NCI-H226 (cell line): ENCODE data around the gene P2RX5.
"Not testable (repeated sequence)": the region's sequence is repeated elsewhere in the genome, so short reads cannot be mapped to it uniquely, and the experiment has no call there.

Experiments
- DNase-seq: peaks from one replicate; pipeline ENCODE4 v3.0.0-alpha.2; 2015

The P2RX5 gene, protein sequence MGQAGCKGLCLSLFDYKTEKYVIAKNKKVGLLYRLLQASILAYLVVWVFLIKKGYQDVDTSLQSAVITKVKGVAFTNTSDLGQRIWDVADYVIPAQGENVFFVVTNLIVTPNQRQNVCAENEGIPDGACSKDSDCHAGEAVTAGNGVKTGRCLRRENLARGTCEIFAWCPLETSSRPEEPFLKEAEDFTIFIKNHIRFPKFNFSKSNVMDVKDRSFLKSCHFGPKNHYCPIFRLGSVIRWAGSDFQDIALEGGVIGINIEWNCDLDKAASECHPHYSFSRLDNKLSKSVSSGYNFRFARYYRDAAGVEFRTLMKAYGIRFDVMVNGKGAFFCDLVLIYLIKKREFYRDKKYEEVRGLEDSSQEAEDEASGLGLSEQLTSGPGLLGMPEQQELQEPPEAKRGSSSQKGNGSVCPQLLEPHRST

DNA sequence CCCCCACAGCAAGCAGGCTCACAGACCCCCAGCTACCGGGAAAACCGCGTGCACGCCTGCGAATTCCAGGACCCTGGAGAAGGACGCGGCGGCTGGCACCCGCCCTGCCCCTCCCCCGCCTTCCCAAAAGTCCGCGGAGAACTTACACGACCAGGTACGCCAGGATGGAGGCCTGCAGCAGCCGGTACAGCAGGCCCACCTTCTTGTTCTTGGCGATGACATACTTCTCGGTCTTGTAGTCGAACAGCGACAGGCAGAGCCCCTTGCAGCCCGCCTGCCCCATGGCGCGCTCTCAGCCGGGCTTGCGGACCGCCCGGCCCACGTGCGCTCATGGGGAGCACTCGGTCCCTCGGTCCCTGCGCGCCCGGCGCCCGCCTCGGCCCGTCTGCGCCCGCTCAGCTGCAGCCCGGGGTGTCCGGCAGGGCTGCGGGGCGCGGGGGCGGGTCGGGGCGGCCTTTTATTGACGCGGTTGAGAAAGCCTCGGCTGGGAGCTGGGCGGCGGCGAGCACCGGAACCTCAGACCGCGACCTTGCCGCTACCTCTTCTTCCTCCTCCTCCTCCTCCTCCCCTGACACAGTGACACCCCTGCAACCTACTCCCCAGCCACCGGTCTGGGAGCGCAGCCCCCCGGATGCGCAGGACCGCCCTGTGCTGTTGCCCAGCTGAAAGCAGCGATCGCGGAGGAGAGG lies at the start of gene P2RX5:
Gene P2RX5 (minus strand): TSS at position 433 of the 689 bp plus-strand sequence. CDS start 150 bp downstream, at position 283.
- no peak for DNase-seq

DNA sequence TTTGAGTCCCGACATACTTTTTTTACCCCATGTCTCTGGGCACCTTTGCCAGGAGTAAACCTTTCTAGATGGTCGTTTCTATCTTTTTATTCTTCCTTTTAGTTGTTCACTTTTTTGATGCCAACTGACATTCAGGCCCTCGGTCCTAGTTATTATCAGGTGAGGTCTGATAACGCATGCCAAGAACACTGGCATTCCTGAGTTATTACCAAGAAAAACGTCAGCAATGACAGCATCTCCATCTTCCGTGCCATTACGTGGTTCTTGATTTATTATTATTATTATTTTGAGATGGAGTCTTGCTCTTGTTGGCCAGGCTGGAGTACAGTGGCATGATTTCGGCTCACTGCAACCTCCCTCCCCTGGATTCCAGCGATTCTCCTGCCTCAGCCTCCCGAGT lies 49.1 kb upstream of the P2RX5 start:
- peak; percentile 56 for DNase-seq

DNA sequence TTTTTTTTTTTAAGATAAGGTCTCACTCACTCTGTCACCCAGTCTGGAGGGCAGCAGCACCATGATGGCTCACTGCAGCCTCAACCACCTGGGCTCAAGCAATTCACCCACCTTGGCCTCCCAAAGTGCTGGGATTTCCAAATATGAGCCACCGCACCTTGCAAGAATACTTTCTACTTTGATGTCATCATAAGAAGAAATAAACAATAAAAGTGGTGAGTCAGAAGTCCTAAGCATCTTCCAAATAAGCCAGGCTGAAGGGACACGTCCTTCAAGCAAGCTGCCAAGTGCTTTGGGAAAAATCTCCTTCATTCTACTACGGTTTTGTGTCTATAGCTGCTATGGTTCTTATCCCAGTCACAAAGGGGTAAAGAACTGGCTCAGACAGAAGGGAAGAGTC lies 48.1 kb upstream of the P2RX5 start:
- no peak for DNase-seq

DNA sequence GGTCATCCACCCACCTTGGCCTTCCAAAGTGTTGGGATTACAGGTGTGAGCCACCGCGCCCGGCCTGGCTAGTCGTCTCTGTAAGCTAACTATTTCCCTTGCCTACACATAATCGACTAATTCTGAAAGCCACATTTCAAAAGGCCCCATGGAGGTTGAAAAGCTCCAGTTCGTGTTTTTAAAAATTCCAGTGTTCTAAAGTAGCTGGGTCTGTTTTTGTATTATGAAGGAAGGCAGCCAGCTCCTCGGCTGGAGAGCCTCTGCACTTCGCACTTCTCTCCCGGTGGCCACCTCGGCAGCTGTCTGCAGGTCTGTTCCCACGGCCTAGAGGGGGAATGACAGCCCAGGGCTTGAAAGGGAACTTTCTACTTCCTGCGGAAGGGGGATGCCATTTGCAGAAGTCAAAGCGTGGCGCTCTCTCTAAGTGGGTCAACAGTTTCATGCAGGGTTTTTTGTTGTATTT lies 44.7 kb upstream of the P2RX5 start:
- no peak for DNase-seq

DNA sequence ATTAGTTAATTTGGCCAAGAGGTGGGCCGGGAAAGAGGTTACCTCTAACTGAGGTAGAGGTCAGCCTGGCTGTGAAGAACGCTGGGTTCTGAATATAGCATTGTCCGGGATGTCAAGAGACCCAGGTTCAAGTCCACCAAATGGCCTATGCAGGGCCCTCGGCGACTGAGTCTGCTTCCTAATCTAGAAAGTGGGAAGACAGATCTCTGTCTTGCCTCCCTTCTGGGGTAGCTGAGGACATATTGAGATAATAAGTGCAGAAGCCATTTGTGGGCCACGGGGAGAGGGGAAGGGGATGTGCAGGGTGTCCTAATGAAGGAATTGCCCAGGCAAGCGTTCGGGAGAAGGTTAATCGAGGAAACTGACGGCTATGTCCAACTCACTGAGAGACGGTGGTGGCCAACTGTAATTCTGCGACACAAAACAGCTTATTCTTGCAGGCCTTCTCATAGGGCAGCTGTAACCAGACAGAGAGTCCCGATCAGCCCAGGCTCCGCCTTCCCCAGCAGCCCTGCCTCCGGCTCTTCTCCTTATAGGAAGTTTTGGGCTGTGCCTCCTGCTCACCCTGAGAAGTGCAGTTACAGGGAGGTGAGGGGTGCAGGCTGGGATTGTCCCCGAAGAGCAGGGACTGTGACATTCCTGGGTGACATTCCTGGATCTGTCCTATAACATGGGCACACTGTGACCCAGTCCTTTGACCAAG lies 43.6 kb upstream of the P2RX5 start:
- DNase-seq = no peak

DNA sequence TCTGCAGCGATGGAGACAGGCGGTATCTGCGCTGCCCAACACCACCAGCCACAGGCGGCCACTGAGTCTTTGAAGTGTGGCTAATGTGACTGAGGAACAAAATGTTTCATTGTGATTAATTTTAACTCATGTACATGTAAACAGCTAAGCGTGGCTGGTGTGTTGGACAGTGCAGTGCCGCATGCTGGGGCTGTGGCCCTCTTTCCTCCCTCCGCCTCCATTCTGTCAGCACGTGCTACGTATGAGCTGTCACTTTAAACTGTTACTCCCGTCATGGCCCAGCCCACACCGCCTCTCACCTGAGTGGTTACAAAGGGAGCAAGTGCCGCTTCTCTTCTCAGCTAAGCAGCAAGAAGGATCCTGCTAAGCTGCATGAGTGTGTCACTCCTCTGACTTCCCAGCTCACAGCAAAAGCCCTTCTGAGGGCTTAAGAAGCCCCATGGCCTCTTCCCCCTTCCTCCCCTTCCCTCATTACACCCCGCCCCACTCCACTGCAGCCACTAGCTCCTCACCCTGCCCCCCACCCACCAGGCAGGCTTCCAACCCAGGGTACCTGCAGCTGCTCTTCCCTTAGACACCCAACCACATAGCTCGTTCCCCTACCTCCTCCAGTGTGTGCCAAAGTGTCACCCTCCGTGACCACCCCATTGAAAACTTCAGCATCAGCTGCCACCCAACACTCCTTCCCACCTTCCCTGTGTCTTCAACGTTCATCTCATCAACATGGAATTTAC lies 42.8 kb upstream of the P2RX5 start:
- no peak for DNase-seq

DNA sequence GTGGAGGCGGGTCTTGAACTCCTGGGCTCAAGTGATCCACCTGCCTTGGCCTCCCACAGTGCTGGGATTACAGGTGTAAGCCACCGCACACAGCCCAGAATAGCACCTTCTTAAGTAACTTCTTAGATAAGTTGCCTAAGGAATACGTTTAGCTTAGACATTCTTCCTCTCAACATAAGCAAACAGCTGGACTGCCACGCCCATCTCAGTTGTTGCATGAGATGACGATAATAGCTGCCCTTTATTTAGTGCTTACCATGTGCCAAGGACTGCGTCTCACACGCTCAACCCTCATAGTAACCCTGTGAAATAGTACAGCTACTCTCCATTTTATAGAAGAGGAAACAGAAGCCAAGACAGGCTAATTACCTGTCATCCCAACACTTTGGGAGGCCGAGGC lies 39.6 kb upstream of the P2RX5 start:
- DNase-seq = no peak

DNA sequence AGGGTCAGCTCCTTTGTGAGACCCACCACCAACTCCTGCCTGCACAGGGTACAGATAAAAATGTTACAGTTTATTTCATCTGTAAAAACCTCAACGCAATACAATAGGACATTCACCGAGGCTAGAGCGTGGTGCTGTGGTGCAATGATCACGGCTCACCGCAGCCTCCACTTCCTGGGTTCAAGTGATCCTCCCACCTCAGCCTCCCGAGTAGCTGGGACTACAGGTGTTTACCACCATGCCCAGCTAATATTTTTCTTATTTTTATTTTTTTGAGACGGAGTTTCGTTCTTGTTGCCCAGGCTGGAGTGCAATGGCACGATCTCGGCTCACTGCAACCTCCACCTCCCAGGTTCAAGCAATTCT lies 38.9 kb upstream of the P2RX5 start:
- DNase-seq = not testable (repeated sequence)

DNA sequence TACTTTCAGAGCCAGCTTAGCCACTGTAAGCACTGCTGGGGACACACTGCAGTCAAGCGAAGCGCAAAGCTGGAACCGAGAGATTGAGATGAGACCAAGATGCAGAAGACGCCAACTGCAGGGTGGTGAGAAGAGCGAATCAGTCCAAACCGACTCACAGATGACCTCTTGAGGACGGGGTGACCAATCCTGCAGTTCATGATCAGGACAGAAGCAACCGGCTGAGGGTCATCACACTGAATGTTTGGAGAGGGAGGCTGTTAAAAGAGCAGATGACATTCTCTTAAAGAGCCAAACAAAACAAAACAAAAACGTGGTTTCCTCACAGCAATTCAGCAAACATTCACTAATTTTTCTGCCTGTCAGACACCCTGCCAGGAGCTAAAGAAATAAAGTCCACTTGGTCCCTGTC lies 36.3 kb upstream of the P2RX5 start:
- DNase-seq = no peak

DNA sequence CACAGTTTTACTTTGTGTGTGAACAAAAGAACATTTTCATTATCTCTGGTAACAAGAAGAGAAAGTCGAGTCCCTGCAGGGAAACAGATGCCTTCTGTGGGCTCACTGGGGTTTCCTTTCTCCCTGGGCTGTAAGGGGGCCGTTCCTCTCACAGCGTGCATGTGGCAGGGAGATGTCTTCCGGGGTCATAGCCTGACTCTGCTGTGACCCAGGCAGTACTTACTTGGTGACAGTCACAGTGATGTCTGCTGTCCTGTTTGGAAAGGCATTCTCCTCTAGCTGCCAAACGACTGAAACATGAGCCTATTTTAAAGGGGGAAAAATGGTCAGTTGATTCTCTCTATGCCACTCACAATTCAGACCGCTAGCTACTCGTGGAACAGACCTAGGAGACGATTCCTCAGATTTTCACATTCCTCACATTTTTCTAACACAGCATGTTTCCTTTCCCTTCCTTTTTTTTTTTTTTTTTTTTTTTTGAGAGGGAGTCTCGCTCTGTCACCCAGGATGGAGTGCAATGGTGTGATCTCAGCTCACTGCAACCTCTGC lies 35.0 kb upstream of the P2RX5 start:
- DNase-seq = no peak

DNA sequence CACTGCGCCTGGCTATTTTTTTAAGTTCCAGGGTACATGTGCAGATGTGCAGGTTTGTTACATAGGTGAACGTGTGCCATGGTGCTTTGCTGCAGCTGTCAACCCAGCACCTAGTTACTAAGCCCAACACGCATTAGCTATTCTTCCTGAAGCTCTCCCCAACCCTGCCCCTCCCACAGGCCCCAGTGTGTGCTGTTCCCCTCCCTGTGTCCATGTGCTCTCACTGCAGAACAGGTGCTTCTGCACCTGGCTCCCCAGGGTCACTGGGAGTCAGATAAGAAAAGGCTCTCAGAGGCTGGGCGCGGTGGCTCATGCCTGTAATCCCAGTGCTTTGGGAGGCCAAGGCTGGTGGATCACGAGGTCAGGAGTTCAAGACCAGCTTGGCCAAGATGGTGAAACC lies 33.9 kb upstream of the P2RX5 start:
- no peak for DNase-seq

DNA sequence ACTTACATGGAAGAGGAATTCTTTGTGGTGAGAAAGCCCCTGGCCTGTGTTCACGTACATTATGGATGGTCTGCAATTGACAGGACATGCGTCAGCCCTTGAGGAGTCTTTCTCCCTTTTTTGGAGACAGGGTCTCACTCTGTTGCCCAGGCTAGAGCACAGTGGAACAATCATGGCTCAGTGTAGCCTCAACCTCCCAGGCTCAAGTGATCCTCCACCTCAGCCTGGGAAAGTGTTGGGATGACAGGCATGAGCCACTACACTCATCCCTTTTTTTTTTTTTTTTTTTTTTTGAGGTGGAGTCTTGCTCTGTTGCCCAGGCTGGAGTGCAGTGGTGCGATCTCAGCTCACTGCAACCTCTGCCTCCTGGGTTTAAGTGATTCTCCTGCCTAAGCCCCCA lies 32.1 kb upstream of the P2RX5 start:
- not testable (repeated sequence) for DNase-seq

DNA sequence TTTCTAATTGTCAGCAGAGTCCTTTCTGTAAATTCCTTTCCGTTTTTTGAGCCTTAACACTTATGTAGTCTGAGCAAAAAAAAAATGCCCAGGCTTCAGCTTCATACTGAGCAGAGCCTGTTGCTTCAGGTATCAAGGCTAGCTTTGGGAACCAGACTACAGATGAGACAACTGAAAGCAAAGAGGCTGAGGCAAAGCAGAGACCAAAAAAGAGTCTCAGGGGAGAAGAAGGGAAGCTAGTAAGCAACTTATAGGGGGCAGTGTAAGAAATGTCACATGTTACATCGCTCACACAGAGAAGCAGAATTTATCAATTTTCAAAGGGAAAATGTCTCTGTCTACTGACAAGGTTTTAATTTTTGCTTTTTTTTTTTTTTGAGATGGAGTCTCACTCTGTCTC lies 31.1 kb upstream of the P2RX5 start:
- DNase-seq = no peak

DNA sequence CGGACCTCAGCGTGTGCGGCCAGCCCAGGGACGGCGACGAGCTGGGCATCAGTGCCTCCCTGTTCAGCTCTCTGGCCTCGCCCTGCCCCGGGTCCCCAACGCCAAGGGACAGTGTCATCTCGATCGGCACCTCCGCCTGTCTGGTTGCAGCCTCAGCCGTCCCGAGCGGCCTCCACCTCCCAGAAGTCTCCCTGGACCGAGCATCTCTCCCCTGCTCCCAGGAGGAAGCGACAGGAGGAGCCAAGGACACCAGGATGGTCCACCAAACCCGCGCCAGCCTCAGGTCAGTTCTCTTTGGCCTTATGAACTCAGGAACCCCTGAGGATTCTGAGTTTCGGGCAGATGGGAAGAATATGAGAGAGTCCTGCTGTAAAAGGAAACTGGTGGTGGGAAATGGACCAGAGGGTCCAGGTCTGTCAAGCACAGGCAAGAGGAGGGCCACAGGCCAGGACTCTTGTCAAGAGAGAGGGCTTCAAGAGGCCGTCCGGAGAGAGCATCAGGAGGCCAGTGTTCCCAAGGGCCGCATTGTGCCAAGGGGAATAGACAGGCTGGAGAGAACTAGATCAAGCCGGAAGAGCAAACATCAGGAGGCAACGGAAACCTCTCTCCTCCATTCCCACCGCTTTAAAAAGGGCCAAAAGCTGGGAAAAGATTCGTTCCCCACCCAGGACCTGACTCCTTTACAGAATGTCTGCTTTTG lies 28.6 kb upstream of the P2RX5 start:
- DNase-seq = no peak

DNA sequence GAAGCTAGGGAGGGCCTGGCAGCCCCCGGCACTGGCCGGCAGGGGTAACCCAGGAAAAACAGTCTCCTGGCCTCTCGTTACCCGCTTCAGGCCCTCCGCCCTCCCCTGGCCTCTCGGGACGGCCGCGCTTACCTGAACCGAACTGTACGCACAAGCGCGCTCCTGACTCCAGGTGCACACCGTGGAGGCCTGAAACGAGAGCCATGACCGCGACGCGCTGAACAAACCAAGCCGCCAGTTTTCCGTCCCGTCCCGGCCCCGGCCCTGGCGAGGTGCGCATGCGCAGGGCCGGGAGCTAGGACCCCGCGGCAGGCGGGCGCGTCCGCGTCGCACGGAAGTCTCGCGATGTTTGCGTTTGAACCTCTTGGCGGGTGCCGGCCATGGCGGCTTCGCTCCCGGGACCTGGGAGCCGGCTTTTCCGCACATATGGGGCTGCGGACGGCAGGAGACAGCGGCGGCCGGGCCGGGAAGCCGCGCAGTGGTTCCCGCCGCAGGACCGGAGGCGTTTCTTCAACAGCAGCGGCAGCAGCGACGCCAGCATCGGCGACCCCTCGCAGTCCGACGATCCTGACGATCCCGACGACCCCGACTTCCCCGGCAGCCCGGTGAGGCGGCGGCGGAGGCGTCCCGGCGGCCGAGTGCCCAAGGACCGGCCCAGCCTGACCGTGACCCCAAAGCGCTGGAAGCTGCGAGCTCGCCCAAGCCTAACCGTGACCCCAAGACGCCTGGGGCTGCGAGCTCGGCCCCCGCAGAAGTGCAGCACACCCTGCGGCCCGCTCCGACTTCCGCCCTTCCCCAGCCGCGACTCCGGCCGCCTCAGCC lies 27.8 kb upstream of the P2RX5 start, which contains the start of gene HASPIN:
Gene HASPIN (plus strand): TSS at position 348 of the 822 bp plus-strand sequence. CDS start 33 bp downstream, at position 381.
- DNase-seq = peak; percentile 84

DNA sequence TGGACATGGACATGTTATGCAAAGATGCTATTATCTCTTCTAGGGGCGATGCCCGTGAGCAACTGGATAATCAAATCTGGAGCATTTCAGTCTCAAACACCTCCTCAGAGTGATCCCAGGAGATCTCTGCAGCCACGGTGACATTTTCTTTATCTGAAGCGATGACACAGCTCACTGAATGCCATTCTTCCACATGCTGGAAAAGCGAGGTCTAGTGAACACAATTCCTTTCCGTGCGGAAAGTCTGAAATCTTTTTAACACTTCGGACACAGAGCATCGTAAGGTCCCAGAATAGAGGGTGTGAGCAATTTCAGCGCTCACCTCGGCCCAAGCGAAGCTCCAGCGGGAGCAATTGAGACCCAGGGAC lies 27.2 kb upstream of the P2RX5 start:
- no peak for DNase-seq

DNA sequence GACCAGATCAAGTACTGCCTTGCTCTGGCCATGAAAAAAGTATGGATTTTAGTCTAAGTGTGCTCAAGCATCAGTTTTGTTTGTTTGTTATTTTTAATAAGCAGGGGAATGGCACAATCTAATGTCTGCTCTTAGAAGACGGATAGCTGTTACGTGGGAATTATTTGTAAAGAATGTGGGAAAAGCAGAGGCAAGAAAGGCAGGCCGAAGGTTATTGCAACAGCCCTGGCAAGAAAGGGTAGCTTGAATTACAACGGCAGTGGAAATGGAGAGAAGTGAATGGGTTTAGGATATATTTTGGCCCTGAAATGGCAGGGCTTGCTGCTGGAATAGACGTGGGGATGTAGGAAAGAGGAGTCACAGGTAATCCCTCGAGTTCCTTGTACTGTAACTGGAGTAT lies 26.8 kb upstream of the P2RX5 start:
- DNase-seq = no peak

DNA sequence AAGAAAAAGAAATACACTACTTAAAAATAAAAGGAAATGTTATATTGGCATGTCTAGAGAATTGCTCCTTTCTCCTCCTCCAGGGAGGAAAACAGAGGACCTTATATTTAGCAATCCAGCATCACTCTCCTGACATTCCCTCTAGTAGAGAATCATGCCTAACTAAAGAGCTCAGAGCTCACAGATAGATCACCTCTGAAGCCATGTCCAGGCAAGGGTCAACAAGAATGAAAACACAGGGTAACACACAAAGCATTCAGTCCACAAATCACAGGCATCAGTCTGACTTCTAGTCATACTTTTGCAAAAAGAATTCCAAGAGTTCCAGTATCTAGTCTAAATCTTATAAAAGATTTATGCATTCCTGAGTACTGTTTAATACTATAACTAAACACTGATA lies 23.3 kb upstream of the P2RX5 start:
- no peak for DNase-seq

DNA sequence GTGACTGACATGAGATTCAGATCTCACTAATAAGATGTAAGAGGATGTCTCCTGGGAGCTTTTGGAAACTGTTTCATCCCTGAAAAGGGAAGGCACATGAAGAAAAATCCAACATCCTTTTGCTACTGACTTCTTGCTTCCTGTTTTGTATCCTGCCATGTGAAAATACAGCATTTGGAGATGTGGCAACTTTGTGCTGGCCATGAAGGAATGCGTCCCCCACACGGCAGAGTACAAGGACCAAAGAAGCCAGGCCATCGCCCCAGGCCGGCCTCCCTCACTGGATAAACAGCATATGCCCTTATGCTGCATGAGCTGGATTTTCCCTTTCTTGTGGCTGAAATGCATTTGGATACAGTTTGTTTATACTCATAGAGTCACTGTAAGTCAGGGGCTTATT lies 22.2 kb upstream of the P2RX5 start:
- no peak for DNase-seq

DNA sequence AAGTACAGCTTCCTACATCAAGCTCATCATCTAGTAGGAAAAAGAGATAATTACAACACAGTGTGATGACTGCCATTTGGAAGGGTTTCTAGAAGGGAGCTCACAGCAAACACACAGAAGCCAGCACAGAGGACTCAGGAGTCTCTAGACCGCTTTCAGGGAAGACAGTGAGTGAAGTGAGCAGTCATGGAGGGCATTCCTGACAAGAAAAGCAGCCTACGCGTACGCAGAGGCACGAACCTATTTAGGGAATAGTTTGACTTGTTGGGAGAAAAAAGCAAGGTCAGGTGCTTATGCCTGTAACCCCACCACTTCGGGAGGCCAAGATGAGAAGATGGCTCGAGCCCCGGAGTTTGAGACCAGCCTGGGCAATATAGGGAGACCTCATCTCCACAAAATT lies 19.3 kb upstream of the P2RX5 start:
- DNase-seq = no peak

DNA sequence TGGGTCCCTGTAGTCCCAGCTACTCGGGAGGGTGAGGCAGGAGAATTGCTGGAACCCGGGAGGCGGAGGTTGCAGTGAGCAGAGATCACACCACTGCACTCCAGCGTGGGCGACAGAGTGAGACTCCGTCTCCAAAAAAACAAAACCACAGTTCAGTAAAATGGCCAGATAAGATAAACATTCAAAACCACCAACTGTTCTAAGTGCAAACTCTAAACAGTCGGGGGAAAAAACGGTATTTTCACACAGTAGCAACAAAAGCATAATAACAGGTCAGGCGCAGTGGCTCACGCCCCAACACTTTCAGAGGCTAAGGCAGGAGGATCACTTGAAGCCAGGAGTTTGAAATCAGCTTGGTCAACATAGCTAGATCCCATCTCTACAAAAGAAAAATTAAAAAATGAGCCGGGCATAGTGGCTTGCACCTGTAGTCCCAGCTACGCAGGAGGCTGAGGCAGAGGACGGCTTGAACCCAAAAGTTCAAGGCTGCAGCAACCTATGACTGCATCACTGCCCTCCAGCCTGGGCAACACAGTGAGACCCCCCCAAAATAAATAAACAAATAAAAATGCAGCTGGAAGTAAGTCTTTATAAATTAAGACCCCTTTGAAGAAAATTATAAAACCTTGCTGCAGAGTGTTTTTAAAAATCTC lies 17.0 kb upstream of the P2RX5 start:
- no peak for DNase-seq
